GM10248 (cell line): ENCODE data around the gene EEF1A1.

Source experiments
- CTCF ChIA-PET: fragments of 300-600 bp; sonication (Branson Sonifier 250); formaldehyde crosslinking; extraction: SDS; loops from one replicate; lab custom pipeline; 2021; ENCODE audit warnings: antibody characterized with exemption; lab: Yijun Ruan, JAX
- POLR2A ChIA-PET: fragments of 350-650 bp; sonication (Branson Sonifier 250); formaldehyde crosslinking; extraction: SDS; loops from one replicate; lab custom pipeline; 2020; ENCODE audit warnings: antibody characterized with exemption; lab: Yijun Ruan, JAX
- DNase-seq: peaks from one replicate; pipeline ENCODE4 v3.0.0; 2012; ENCODE audit errors: extremely low spot score
- CTCF ChIP-seq: IDR thresholded peaks from 2 replicates; pipeline ENCODE4 v1.5.1; 2012; ENCODE audit warnings: mild to moderate bottlenecking, low read depth; ENCODE audit errors: extremely low read depth, missing control alignments, control extremely low read depth

Gene EEF1A1

GRCh38 chr6:73505142-73505541 lies 15.7 kb downstream of the EEF1A1 start:
- CTCF ChIA-PET: no interaction called here
- POLR2A ChIA-PET: no interaction called here
- no peak for TF ChIP-seq CTCF
- no peak for DNase-seq

GRCh38 chr6:73504160-73504559 lies 16.7 kb downstream of the EEF1A1 start:
- ChIA-PET POLR2A (no interaction called here), CTCF (interaction anchor here (1.0 kb wide), 1 partner anchor 107 kb away, joined by 4 read pairs; no protein-coding TSS in a partner anchor)
- no peak for DNase-seq
- no peak for TF ChIP-seq CTCF

GRCh38 chr6:73503027-73503772 lies 17.6 kb downstream of the EEF1A1 start:
- POLR2A ChIA-PET: interaction anchor here (0.7 kb wide), 1 partner anchor 11 kb away, joined by 3 read pairs; no protein-coding TSS in a partner anchor
- CTCF ChIA-PET: interaction anchor here (0.6 to 1.2 kb wide), 3 partner anchors 8 to 108 kb away, joined by 3 to 4 read pairs (median 3); no protein-coding TSS in a partner anchor
- TF ChIP-seq CTCF: no peak
- no peak for DNase-seq

GRCh38 chr6:73497915-73498314 lies 22.9 kb downstream of the EEF1A1 start:
- ChIA-PET CTCF (interaction anchor here (1.1 to 3.5 kb wide), 5 partner anchors 10 to 113 kb away, joined by 3 to 17 read pairs (median 10); no protein-coding TSS in a partner anchor), POLR2A (no interaction called here)

GRCh38 chr6:73491377-73491776 lies 29.5 kb downstream of the EEF1A1 start:
- ChIA-PET POLR2A (no interaction called here), CTCF (interaction anchor here (1.4 kb wide), 1 partner anchor 10 kb away, joined by 5 read pairs; no protein-coding TSS in a partner anchor)
- TF ChIP-seq CTCF: no peak
- DNase-seq: no peak

More at GRCh38 chr6:73497915-73498314, 22.9 kb downstream of the EEF1A1 start:
- DNase-seq: no peak
- no peak for TF ChIP-seq CTCF

GRCh38 chr6:73487473-73487872 lies 33.4 kb downstream of the EEF1A1 start:
- CTCF ChIA-PET: interaction anchor here (1.3 to 2.2 kb wide), 3 partner anchors 10 to 35 kb away, joined by 3 to 10 read pairs (median 3); partner anchors contain the start of gene CGAS
- POLR2A ChIA-PET: no interaction called here
- TF ChIP-seq CTCF: no peak
- DNase-seq: no peak
